Naive thymus-derived CD4-positive, alpha-beta T cell (primary cell): Measurements from ENCODE around the gene SLAMF7. TPM values are rescaled to one million over a fixed set of nuclear protein-coding genes. Genes with fewer than 3 reads are reported as not detected.

Experiments used
- ATAC-seq: fragments of 150-1000 bp; cut with Tn5 transposase; 2 replicates; pipeline ENCODE4 v1.10.0; 2021; ENCODE audit warnings: mild to moderate bottlenecking, moderate library complexity
- CTCF ChIA-PET: fragments of 350-600 bp; sonication (Branson Sonifier 250); formaldehyde crosslinking; loops from one replicate; lab custom pipeline; 2021; ENCODE audit warnings: antibody characterized with exemption; lab: Charles Lee
- POLR2A ChIA-PET: fragments of 350-600 bp; sonication (Branson Sonifier 250); formaldehyde crosslinking; loops from one replicate; lab custom pipeline; 2021; ENCODE audit warnings: antibody characterized with exemption, inconsistent platforms; lab: Charles Lee
- DNase-seq, 9 donors: peaks; one replicate each; pipeline versions ENCODE4 v3.0.0 to v3.0.0-alpha.2; 2020 to 2022; ENCODE audit warnings: mixed read lengths in 1 of 9
- H3K27ac ChIP-seq: one replicate; pipeline ENCODE4 v1.7.0; 2013; ENCODE audit warnings: mild to moderate bottlenecking, low read depth, low read length, moderate library complexity
- H3K27me3 ChIP-seq, 2 donors: one replicate each; pipeline ENCODE4 v1.7.0; 2013; ENCODE audit warnings: low read length in 2 of 2, mild to moderate bottlenecking in 2 of 2, moderate library complexity in 2 of 2; ENCODE audit not compliant: control insufficient read depth in 2 of 2, insufficient read depth in 2 of 2
- H3K36me3 ChIP-seq, 3 experiments: 1 replicate in 2 of 3; 2 replicates in 1 of 3; pipeline ENCODE4 v1.7.0; 2013; ENCODE audit warnings: low read length in 3 of 3, mild to moderate bottlenecking in 3 of 3, moderate library complexity in 1 of 3; ENCODE audit not compliant: insufficient read depth in 3 of 3, control insufficient read depth in 2 of 3
- H3K4me1 ChIP-seq, 2 donors: one replicate each; pipeline ENCODE4 v1.7.0; 2013; ENCODE audit warnings: low read length in 2 of 2, mild to moderate bottlenecking in 2 of 2, moderate library complexity in 1 of 2; ENCODE audit not compliant: control insufficient read depth in 2 of 2, insufficient read depth in 2 of 2
- H3K4me3 ChIP-seq: 2 replicates; pipeline ENCODE4 v1.7.0; 2013; ENCODE audit warnings: mild to moderate bottlenecking, low read length
- H3K9me3 ChIP-seq, 3 experiments: 1 replicate in 2 of 3; 2 replicates in 1 of 3; pipeline ENCODE4 v1.7.0; 2013; ENCODE audit warnings: low read length in 3 of 3; ENCODE audit not compliant: control insufficient read depth in 2 of 3
- H3K27ac Mint-ChIP-seq, 9 donors: one replicate each; pipeline ENCODE4 v1.8.0; 2020 to 2022; ENCODE audit warnings: mixed read lengths in 9 of 9, mild to moderate bottlenecking in 8 of 9, moderate library complexity in 5 of 9, inconsistent platforms in 2 of 9
- H3K27me3 Mint-ChIP-seq, 5 donors: one replicate each; pipeline ENCODE4 v1.8.0; 2021 to 2022; ENCODE audit warnings: mixed read lengths in 5 of 5, mild to moderate bottlenecking in 1 of 5
- H3K36me3 Mint-ChIP-seq, 5 donors: one replicate each; pipeline ENCODE4 v1.8.0; 2020 to 2022; ENCODE audit warnings: mixed read lengths in 5 of 5, mild to moderate bottlenecking in 3 of 5, inconsistent platforms in 1 of 5
- H3K4me1 Mint-ChIP-seq, 7 donors: one replicate each; pipeline ENCODE4 v1.8.0; 2020 to 2022; ENCODE audit warnings: mixed read lengths in 7 of 7, mild to moderate bottlenecking in 3 of 7, inconsistent platforms in 1 of 7
- H3K4me3 Mint-ChIP-seq, 10 donors: one replicate each; pipeline ENCODE4 v1.8.0; 2020 to 2022; ENCODE audit warnings: mild to moderate bottlenecking in 10 of 10, mixed read lengths in 10 of 10, moderate library complexity in 6 of 10, inconsistent platforms in 2 of 10
- H3K9me3 Mint-ChIP-seq, 11 donors: one replicate each; pipeline ENCODE4 v1.8.0; 2020 to 2022; ENCODE audit warnings: mixed read lengths in 11 of 11, mild to moderate bottlenecking in 4 of 11, inconsistent platforms in 1 of 11, moderate library complexity in 1 of 11
- intact Hi-C, 2 donors: fragments of 100-400 bp; cut with micrococcal nuclease; formaldehyde crosslinking; loops; one replicate each; pipeline ENCODE4 v1.15.1; 2023
- polyA plus RNA-seq, 2 donors: library from polyadenylated mRNA; unstranded; fragments of 300-500 nt; fragmentation: Illumina TruSeq; gene quantifications; one replicate each; pipeline ENCODE4 v1.2.3, GENCODE V29; 2021
- total RNA-seq, 6 experiments: library from RNA in 5 of 6; stranded (reverse) in 5 of 6; gene quantifications; 1 replicate in 5 of 6; 2 replicates in 1 of 6; pipeline ENCODE4 v1.2.3 and lab custom pipeline; 2021 to 2026

Gene SLAMF7
- total and polyA plus RNA-seq, 7 experiments from 2014 or later: 0.21 to 39.3 (median 2.4) TPM

- intact Hi-C loops: loop anchor here in 1 of 2 donors (5.0 kb wide), 1 partner anchor 112 kb away; the partner anchor contains the start of gene ITLN1
- Mint-ChIP-seq H3K9me3 (peaks cover 0 to 2% (median 0%) of the 10 kb centered on the region in 11 donors), H3K4me1 (peaks cover 7 to 34% (median 14%) of the 10 kb centered on the region in 7 donors), H3K36me3 (peaks cover 0 to 3% (median 0%) of the 10 kb centered on the region in 5 donors), H3K27ac (peak overlapping the region in 4 of 9 donors; percentile 4 to 57 (median 36)), H3K27me3 (no peaks in the 10 kb centered on the region), H3K4me3 (peak overlapping the region in 1 of 10 donors; percentile 0)
- POLR2A ChIA-PET: interaction anchor here (0.9 to 1.5 kb wide), 4 partner anchors 9 to 23 kb away, joined by 3 to 6 read pairs (median 4); partner anchors contain the start of gene LY9
- Histone ChIP-seq H3K9me3 (no peaks in the 10 kb centered on the region), H3K4me1 (no peaks in the 10 kb centered on the region), H3K27ac (no peak overlapping the region), H3K4me3 (no peak overlapping the region), H3K27me3 (no peaks in the 10 kb centered on the region), H3K36me3 (no peaks in the 10 kb centered on the region)
- DNase-seq: no peak
- CTCF ChIA-PET: interaction anchor here (0.6 to 4.8 kb wide), 14 partner anchors 6 to 178 kb away, joined by 3 to 49 read pairs (median 10); partner anchors contain the start of gene ITLN2
- no peak for ATAC-seq
Measured at GRCh38 chr1:160774886-160775719, 36.1 kb downstream of the SLAMF7 start.

GRCh38 chr1:160776178-160776577 lies 37.1 kb downstream of the SLAMF7 start:
- peak overlapping the region in 1 of 9 donors; percentile 75 for H3K27ac Mint-ChIP-seq
- Histone ChIP-seq H3K27me3 (no peaks in the 10 kb centered on the region), H3K9me3 (no peaks in the 10 kb centered on the region), H3K4me1 (no peaks in the 10 kb centered on the region), H3K4me3 (no peak overlapping the region), H3K27ac (no peak overlapping the region), H3K36me3 (no peaks in the 10 kb centered on the region)
- peaks cover 0 to 3% (median 0%) of the 10 kb centered on the region in 5 donors for H3K36me3 Mint-ChIP-seq
- ChIA-PET POLR2A (interaction anchor here (0.9 to 1.3 kb wide), 4 partner anchors 11 to 68 kb away, joined by 3 to 6 read pairs (median 3); partner anchors contain the start of gene LY9), CTCF (interaction anchor here (1.2 to 4.8 kb wide), 15 partner anchors 8 to 177 kb away, joined by 3 to 49 read pairs (median 7); partner anchors contain the start of gene ITLN2)
- H3K4me3 Mint-ChIP-seq: no peak overlapping the region
- no peak for DNase-seq
- no peaks in the 10 kb centered on the region for H3K27me3 Mint-ChIP-seq
- intact Hi-C loops: loop anchor here in 1 of 2 donors (2.0 to 5.0 kb wide), 2 partner anchors 111 to 175 kb away; partner anchors contain the start of gene ITLN1
- ATAC-seq: no peak
- peaks cover 0 to 2% (median 0%) of the 10 kb centered on the region in 11 donors for H3K9me3 Mint-ChIP-seq
- peaks cover 8 to 33% (median 14%) of the 10 kb centered on the region in 7 donors for H3K4me1 Mint-ChIP-seq

GRCh38 chr1:160777486-160778089 lies 38.5 kb downstream of the SLAMF7 start:
- peaks cover 12 to 42% (median 15%) of the 10 kb centered on the region in 7 donors for H3K4me1 Mint-ChIP-seq
- H3K36me3 ChIP-seq: no peaks in the 10 kb centered on the region
- ATAC-seq (peak; percentile 80), DNase-seq (peak in 7 of 9 donors; percentile 50 to 74 (median 68))
- H3K27ac Mint-ChIP-seq: peak overlapping the region in 4 of 9 donors; percentile 17 to 80 (median 37)
- H3K9me3 Mint-ChIP-seq: no peaks in the 10 kb centered on the region
- H3K27me3 ChIP-seq: no peaks in the 10 kb centered on the region
- H3K9me3 ChIP-seq: no peaks in the 10 kb centered on the region
- H3K4me1 ChIP-seq: peaks cover 0 to 11% of the 10 kb centered on the region in 2 donors
- H3K27ac ChIP-seq: no peak overlapping the region
- no peak overlapping the region for H3K4me3 Mint-ChIP-seq
- POLR2A ChIA-PET: interaction anchor here (0.5 to 1.3 kb wide), 6 partner anchors 19 to 339 kb away, joined by 3 to 9 read pairs (median 3); partner anchors contain the start of gene LY9
- H3K4me3 ChIP-seq: no peak overlapping the region
- intact Hi-C loops: loop anchor here (1.0 to 5.0 kb wide), 7 partner anchors 19 to 213 kb away; partner anchors contain the start of genes ITLN1 (in 1 of the 2) and LY9 (in 1 of the 2)
- no peaks in the 10 kb centered on the region for H3K27me3 Mint-ChIP-seq
- CTCF ChIA-PET: interaction anchor here (0.6 to 4.8 kb wide), 21 partner anchors 9 to 240 kb away, joined by 3 to 49 read pairs (median 5); partner anchors contain the start of gene ITLN2
- H3K36me3 Mint-ChIP-seq: no peaks in the 10 kb centered on the region

- H3K27ac ChIP-seq: no peak overlapping the region
- H3K4me3 ChIP-seq: no peak overlapping the region
- no peak for DNase-seq
- CTCF ChIA-PET: interaction anchor here (1.5 to 3.3 kb wide), 5 partner anchors 10 to 176 kb away, joined by 5 to 15 read pairs (median 5); partner anchors contain the start of genes ITLN2 and LY9
- H3K9me3 ChIP-seq: no peaks in the 10 kb centered on the region
- intact Hi-C loops: loop anchor here in 1 of 2 donors (5.0 kb wide), 1 partner anchor 108 kb away; the partner anchor contains the start of gene ITLN1
- Mint-ChIP-seq H3K4me1 (peaks cover 14 to 34% (median 22%) of the 10 kb centered on the region in 7 donors), H3K27me3 (peaks cover 0 to 2% (median 0%) of the 10 kb centered on the region in 5 donors), H3K9me3 (no peaks in the 10 kb centered on the region), H3K36me3 (no peaks in the 10 kb centered on the region), H3K4me3 (no peak overlapping the region), H3K27ac (no peak overlapping the region)
- peaks cover 0 to 13% of the 10 kb centered on the region in 2 donors for H3K4me1 ChIP-seq
- POLR2A ChIA-PET: interaction anchor here (0.7 to 1.3 kb wide), 4 partner anchors 14 to 173 kb away, joined by 3 to 5 read pairs (median 4); partner anchors contain the start of gene LY9
- ATAC-seq: no peak
- H3K36me3 ChIP-seq: no peaks in the 10 kb centered on the region
- no peaks in the 10 kb centered on the region for H3K27me3 ChIP-seq
Measured at GRCh38 chr1:160778976-160779375, 39.9 kb downstream of the SLAMF7 start.

- Histone ChIP-seq H3K4me1 (peaks cover 0 to 13% of the 10 kb centered on the region in 2 donors), H3K4me3 (no peak overlapping the region), H3K27me3 (no peaks in the 10 kb centered on the region), H3K36me3 (no peaks in the 10 kb centered on the region), H3K27ac (no peak overlapping the region), H3K9me3 (no peaks in the 10 kb centered on the region)
- no peaks in the 10 kb centered on the region for H3K36me3 Mint-ChIP-seq
- intact Hi-C loops: loop anchor here in 1 of 2 donors (5.0 kb wide), 1 partner anchor 107 kb away; the partner anchor contains the start of gene ITLN1
- ATAC-seq (peak; percentile 47), DNase-seq (peak in 3 of 9 donors; percentile 20 to 33 (median 26))
- peaks cover 11 to 31% (median 21%) of the 10 kb centered on the region in 7 donors for H3K4me1 Mint-ChIP-seq
- no peak overlapping the region for H3K4me3 Mint-ChIP-seq
- ChIA-PET POLR2A (interaction anchor here (0.7 to 2.0 kb wide), 5 partner anchors 14 to 172 kb away, joined by 3 to 5 read pairs (median 4); partner anchors contain the start of gene LY9), CTCF (interaction anchor here (0.6 to 3.3 kb wide), 16 partner anchors 10 to 337 kb away, joined by 3 to 15 read pairs (median 4); partner anchors contain the start of genes ITLN2 and LY9)
- H3K9me3 Mint-ChIP-seq: no peaks in the 10 kb centered on the region
- H3K27me3 Mint-ChIP-seq: peaks cover 0 to 7% (median 0%) of the 10 kb centered on the region in 5 donors
- H3K27ac Mint-ChIP-seq: no peak overlapping the region
Measured at GRCh38 chr1:160779626-160780397, 40.8 kb downstream of the SLAMF7 start.
